Right ventricle myocardium superior (tissue), 1 donor: ENCODE results near the gene CYP46A1. TPM values are rescaled to one million over a fixed set of nuclear protein-coding genes. Genes with fewer than 3 reads are reported as not detected.

Experiments
- ATAC-seq: fragments of 200-7000 bp; cut with Tn5 transposase; one replicate; pipeline ENCODE4 v1.9.1; 2020; ENCODE audit warnings: mild to moderate bottlenecking; ENCODE audit not compliant: poor library complexity
- DNase-seq: peaks from one replicate; pipeline ENCODE4 v3.0.0-alpha.2; 2020
- intact Hi-C: fragments of 100-400 bp; cut with DNase I; formaldehyde crosslinking; loops from one replicate; pipeline ENCODE4 v1.11.2; 2022
- total RNA-seq: library from RNA; stranded (reverse); fragmentation: NEBNext Ultra II Directional; extraction: Animal tissue kit (Norgen Biotek cat#: 25700); gene quantifications from one replicate; pipeline ENCODE4 v1.2.1, GENCODE V29; 2021
- donor health status: DM: no; HTN: yes; CAD: no; lungs with severe emphysema.

The CYP46A1 gene
- total RNA-seq, 1 donor from 2014 or later: 3.0 TPM

GRCh38 chr14:99732436-99733210 is 48.5 kb downstream of the CYP46A1 start:
- ATAC-seq: no peak
- intact Hi-C loops: loop anchor here (5.0 kb wide), 1 partner anchor 60 kb away; the partner anchor contains the start of gene EML1
- DNase-seq: peak; percentile 44

GRCh38 chr14:99733211-99733539 is 49.1 kb downstream of the CYP46A1 start:
- ATAC-seq (no peak), DNase-seq (no peak)
- intact Hi-C loops: loop anchor here (5.0 kb wide), 1 partner anchor 59 kb away; the partner anchor contains the start of gene EML1

- DNase-seq (peak; percentile 67), ATAC-seq (no peak)
- intact Hi-C loops: loop anchor here (5.0 kb wide), 1 partner anchor 59 kb away; the partner anchor contains the start of gene EML1
These were observed 49.7 kb downstream of the CYP46A1 start for GRCh38 chr14:99733540-99734405.

GRCh38 chr14:99734406-99735051 is 50.4 kb downstream of the CYP46A1 start:
- ATAC-seq (no peak), DNase-seq (peak; percentile 39)

GRCh38 chr14:99735189-99736135 is 51.4 kb downstream of the CYP46A1 start:
- intact Hi-C loops: no loop called here
- ATAC-seq (no peak), DNase-seq (peak; percentile 36)

More at GRCh38 chr14:99734406-99735051, 50.4 kb downstream of the CYP46A1 start:
- intact Hi-C loops: loop anchor here (5.0 kb wide), 1 partner anchor 58 kb away; the partner anchor contains the start of gene EML1

GRCh38 chr14:99736603-99737371 is 52.7 kb downstream of the CYP46A1 start:
- DNase-seq (peak; percentile 60), ATAC-seq (peak; percentile 3)
- intact Hi-C loops: no loop called here

- intact Hi-C loops: no loop called here
These were observed 53.4 kb downstream of the CYP46A1 start for GRCh38 chr14:99737451-99737951.

GRCh38 chr14:99737956-99738667 is 54.0 kb downstream of the CYP46A1 start:
- intact Hi-C loops: no loop called here
- peak; percentile 42 for ATAC-seq
- DNase-seq: peak; percentile 46

More at GRCh38 chr14:99737451-99737951, 53.4 kb downstream of the CYP46A1 start:
- DNase-seq (peak; percentile 83), ATAC-seq (peak; percentile 86)

- DNase-seq (peak; percentile 71), ATAC-seq (peak; percentile 59)
- intact Hi-C loops: loop anchor here (5.0 kb wide), 1 partner anchor 47 kb away; no protein-coding TSS in a partner anchor
These were observed 56.3 kb downstream of the CYP46A1 start for GRCh38 chr14:99740411-99740810.

GRCh38 chr14:99741227-99741976 is 57.3 kb downstream of the CYP46A1 start:
- intact Hi-C loops: loop anchor here (5.0 kb wide), 1 partner anchor 46 kb away; no protein-coding TSS in a partner anchor
- ATAC-seq: no peak
- no peak for DNase-seq

GRCh38 chr14:99742074-99742473 is 58.0 kb downstream of the CYP46A1 start:
- ATAC-seq: no peak
- DNase-seq: no peak
- intact Hi-C loops: loop anchor here (5.0 kb wide), 1 partner anchor 45 kb away; no protein-coding TSS in a partner anchor

GRCh38 chr14:99742509-99743487 is 58.7 kb downstream of the CYP46A1 start:
- DNase-seq (peak; percentile 34), ATAC-seq (no peak)
- intact Hi-C loops: loop anchor here (5.0 kb wide), 1 partner anchor 45 kb away; no protein-coding TSS in a partner anchor

- intact Hi-C loops: loop anchor here (5.0 kb wide), 1 partner anchor 43 kb away; no protein-coding TSS in a partner anchor
- no peak for ATAC-seq
- no peak for DNase-seq
These were observed 60.2 kb downstream of the CYP46A1 start for GRCh38 chr14:99744199-99744872.

- intact Hi-C loops: loop anchor here (5.0 kb wide), 1 partner anchor 42 kb away; no protein-coding TSS in a partner anchor
- ATAC-seq (no peak), DNase-seq (no peak)
These were observed 60.8 kb downstream of the CYP46A1 start for GRCh38 chr14:99744873-99745224.
